Dermis blood vessel endothelial cell (primary cell): Measurements from ENCODE around the gene STAU1. TPM values are rescaled to one million over a fixed set of nuclear protein-coding genes. Genes with fewer than 3 reads are reported as not detected.
"Not testable (repeated sequence)": the region's sequence is repeated elsewhere in the genome, so short reads cannot be mapped to it uniquely, and the experiment has no call there.

ENCODE experiments used
- DNase-seq: peaks from one replicate; pipeline ENCODE4 v3.0.0; 2010
- total RNA-seq: library from RNA; depleted of rRNA; stranded (reverse); fragments of >200 nt; gene quantifications from 2 replicates; pipeline ENCODE4 v1.2.3, GENCODE V29; 2014

The STAU1 gene, protein sequence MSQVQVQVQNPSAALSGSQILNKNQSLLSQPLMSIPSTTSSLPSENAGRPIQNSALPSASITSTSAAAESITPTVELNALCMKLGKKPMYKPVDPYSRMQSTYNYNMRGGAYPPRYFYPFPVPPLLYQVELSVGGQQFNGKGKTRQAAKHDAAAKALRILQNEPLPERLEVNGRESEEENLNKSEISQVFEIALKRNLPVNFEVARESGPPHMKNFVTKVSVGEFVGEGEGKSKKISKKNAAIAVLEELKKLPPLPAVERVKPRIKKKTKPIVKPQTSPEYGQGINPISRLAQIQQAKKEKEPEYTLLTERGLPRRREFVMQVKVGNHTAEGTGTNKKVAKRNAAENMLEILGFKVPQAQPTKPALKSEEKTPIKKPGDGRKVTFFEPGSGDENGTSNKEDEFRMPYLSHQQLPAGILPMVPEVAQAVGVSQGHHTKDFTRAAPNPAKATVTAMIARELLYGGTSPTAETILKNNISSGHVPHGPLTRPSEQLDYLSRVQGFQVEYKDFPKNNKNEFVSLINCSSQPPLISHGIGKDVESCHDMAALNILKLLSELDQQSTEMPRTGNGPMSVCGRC
- 51.1 and 102 TPM in 2 replicates for total RNA-seq

DNA sequence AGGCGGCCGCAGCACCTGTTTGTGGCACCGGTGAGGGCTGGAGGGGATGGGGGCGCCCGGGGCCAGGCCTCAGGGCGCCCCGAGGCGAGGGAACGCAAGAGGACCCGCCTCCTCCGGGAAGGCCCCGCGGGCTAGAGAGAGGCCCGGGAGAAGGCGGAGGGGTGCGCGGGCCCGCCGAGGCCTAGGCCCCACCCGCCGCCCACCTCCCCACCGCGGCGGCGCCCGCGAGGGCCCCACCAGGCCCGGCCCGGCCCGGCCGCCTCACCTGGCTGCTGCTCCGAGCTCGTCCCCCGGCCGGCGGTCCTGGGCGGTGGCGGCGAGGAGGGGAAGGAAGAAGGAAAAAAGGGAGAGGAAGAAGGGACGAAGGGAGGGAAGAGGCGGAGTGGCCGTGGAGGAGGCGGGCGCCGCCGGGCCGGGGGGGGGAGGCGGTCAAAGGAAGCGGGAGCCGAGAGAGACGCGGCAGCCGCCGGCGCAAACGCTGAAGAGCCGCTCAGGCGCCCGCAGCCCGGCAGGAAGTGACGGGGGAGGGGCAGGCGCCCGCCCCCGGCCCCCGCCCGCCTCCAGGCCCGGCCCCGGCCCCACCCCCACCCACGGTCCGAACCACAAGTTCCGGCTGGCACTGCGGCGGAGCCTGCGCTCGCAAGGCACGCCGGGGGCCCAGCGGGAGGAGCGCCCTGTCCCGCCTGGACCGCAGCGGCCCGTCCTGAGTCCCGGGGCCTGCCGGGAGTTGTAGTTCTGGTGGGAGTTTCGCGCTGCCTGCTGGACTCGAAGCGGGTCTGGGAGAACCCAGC, at the start of gene STAU1:
TSS of gene STAU1 (minus strand) at position 484 of the 791 bp plus-strand sequence. CDS start 22,133 bp downstream, outside the sequence.
- DNase-seq = peak; percentile 97

DNA sequence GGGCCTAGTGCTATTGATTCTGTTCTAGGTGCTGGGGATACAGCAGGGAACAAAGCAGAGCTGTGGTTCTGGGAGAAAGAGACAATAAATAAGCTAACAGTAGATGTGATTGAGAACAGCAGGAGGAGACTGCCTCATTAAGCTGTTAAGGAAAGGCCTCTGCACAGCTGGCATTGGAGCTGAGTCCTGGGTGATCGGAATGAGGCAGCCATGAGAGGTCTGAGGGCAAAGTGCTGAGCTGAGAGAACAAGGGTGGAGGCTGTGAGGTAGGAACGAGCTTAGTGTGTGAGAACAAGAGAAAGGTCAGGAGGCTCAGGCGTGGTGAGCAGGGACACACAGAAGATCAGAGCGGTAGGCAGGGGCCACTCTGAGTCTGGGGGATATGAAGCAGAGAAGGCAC, 49.4 kb upstream of the STAU1 start:
- DNase-seq = no peak

DNA sequence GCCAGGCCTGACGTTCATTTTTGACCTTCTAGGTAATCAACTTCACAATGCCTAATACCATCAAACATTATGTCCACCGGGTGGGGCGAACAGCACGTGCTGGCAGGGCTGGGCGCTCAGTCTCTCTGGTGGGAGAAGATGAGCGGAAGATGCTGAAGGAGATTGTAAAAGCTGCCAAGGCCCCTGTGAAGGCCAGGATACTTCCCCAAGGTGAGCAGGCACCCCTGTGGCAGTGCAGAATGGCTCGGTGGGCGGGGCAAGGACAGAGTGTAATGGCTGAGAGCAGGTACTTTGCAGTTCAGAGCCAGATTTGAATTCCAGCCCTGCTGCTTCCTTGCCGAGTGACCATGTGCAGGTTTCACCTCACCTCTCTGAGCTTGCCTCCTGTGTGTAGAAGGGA, 48.2 kb upstream of the STAU1 start:
- DNase-seq = no peak

DNA sequence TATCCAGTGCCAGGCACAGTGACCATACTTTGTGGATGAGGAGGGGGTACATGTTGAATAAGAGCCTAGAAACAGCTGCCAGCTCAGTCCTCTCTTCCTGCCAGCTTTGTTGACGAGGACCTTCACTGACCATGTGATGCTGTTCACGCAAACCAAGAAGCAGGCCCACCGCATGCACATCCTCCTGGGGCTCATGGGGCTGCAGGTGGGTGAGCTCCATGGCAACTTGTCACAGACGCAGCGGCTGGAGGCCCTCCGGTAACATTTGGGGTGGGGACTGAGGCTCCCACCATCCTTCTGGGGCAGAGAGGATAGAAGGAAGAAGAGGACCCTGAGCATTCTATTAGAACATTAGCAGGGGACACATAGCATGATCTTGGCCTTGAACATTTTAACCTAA, 46.7 kb upstream of the STAU1 start:
- DNase-seq = no peak

DNA sequence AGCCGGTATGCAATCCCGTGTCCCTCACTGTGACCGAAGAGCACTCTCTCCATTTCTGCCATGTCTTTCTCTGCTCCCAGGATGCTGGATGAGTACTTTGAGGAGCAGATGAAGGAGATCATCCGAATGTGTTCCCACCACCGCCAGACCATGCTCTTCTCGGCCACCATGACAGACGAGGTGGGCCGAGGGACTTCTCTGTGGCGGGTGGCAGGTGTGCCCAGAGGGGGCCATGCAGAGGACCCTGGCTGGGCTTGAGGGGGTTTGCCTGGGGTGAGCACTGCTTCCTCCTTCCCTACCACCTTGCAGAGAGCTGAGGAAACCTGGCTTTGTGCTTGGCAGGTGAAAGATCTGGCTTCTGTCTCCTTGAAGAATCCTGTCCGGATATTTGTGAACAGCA, 45.1 kb upstream of the STAU1 start:
- DNase-seq = no peak

DNA sequence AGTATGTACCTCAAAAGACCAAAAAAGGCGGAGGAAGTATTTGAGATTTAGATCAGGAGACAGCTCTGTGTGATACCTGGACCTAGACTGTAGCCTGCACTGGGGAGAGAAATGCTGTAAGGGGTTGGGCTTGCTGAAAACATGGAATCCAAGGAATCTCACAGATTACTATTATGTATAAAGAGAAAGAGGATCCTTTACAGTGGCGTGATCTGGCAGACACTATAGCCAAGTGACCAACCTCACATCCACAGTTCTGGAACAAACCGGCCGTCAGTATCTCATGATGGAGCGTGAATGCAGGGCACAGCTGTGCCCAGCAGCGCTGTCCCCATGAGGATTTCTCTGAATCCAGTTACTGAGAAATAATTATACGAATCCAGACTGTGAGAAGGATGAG, 43.3 kb upstream of the STAU1 start:
- DNase-seq = no peak

DNA sequence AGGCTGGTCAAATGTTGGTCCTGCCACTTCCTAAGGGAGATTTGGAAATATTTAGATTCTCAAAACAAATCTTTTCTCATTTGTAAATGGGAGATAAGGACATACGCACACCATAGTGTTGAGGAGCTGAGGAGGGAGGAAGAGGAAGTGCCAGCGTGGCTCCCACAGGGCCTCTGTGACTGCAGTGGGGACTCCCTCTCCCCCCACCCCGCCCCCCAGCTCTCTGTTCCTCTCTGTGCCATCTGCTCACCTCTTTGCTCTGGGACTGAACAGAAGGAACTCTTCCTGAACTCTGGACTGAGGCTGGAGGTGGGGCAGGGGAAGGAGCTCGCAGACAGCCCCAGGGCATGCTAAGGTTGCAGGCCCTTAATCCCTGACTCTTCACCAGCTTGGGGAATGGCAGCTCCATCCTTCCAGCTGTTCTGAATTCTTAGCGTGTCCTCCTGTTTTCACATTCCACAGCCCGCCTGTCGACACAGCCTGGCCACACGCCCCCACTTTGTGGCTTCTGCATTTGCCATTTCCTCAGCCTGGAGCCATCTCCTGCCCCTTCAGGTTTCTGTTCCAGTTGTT, 42.5 kb upstream of the STAU1 start:
- no peak for DNase-seq

DNA sequence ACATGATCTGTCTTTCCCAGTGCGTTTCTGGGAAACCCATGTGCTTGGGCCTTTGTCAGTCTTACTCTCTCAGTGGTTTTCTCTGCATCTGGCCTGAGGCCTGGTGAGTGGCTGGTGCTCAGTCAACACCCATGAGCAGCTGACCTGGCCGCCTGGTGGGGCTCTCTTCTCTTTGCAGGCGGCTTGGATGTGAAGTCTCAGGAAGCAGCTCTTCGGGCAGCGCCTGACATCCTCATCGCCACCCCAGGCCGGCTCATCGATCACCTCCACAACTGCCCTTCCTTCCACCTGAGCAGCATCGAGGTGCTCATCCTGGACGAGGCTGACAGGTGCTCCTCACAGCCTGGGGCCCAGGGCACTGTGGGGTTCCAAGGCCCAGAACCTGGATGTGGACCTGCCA, 41.9 kb upstream of the STAU1 start:
- DNase-seq = no peak

DNA sequence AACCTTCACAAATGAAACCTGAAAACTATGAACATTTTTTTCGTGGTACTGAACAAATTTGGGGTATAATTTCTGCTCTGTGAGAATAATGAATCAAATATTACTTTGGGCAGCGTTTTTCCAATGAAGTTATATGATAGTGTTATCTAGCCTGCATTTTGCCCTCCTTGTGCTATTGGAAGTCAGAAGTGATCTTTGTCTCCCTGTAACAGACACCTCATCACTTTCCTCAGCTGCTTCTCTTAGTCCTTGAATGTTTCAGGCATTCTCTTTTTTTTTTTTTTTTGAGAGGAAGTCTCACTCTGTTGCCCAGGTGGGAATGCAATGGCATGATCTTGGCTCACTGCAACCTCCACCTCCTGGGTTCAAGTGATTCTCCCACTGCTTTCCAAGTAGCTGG, 41.2 kb upstream of the STAU1 start:
- no peak for DNase-seq

DNA sequence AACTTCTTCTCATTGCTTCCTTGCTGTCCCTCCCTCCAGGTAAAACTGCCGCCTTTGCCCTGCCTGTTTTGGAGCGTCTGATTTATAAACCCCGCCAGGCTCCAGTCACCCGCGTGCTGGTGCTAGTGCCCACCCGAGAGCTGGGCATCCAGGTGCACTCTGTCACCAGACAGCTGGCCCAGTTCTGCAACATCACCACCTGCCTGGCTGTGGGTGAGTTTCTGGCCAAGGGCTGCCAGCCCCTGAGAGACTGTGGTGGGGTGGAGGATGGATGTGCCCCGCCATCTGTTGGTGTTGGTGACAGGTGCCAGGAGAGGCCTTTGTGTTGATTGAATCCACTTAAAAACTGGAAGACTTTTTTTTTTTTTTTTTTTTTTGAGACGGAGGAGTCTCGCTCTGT, 40.5 kb upstream of the STAU1 start:
- no peak for DNase-seq

DNA sequence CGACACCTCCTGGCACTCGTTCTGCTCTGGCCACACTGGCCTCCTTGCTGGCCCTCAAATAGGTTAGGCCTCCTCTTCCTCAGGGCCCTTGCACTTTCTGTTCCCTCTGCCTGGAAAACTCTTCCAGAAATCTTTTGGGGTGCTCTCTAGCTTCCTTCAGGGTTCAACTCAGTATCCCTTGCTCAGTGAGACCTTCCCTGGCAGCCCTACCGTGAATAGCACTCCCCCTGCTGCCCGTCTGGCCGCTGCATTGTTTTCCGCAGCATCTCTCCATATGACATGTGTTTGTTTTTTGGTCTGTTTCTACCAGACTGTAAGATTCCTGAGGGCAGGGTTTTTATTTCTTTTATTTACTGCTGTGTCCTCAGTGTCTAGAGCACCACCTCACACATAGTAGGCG, 37.8 kb upstream of the STAU1 start:
- DNase-seq = no peak

DNA sequence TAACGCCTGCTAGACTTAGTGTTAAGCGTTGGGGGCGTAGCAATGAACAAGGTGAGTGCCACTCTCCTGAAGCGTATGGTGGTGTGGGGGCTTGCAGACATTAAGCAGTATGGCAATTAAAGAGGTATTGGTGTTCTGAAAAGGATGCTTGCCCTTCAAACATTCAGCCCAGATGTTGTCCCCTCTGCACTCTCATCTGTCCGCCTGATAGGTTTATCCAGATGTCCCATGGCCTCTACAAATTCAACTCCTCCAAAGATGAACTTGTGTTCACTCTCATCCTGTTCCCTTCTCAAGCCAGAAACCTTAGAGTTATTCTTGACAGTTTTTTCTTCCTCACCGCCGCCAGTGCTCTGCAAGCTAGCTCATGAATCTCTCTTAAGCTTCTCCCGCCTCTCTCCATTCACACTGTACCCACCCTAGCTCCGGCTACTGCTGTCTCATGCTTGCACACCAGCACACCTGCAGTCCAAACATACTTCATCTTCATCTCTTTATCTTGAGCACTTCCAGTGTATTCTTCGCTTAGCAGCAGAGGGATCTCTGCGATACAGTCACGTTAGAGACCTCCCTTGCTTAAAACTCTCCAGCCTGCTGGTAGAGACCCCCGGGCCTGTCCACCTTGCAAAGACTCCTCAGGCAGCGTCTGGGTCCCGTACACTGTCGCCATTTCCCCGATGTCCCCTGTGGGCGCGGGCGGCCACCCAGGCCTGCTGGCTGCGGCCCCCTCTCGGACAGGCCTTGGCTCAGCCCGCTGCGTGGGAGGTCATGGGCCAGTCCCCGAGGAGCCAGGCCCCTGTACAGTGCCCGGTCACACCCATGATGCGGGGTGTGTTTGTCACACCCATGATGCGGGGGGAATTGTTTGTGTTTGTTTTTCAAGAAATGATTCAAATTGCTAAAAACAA, 32.0 kb upstream of the STAU1 start:
- no peak for DNase-seq

DNA sequence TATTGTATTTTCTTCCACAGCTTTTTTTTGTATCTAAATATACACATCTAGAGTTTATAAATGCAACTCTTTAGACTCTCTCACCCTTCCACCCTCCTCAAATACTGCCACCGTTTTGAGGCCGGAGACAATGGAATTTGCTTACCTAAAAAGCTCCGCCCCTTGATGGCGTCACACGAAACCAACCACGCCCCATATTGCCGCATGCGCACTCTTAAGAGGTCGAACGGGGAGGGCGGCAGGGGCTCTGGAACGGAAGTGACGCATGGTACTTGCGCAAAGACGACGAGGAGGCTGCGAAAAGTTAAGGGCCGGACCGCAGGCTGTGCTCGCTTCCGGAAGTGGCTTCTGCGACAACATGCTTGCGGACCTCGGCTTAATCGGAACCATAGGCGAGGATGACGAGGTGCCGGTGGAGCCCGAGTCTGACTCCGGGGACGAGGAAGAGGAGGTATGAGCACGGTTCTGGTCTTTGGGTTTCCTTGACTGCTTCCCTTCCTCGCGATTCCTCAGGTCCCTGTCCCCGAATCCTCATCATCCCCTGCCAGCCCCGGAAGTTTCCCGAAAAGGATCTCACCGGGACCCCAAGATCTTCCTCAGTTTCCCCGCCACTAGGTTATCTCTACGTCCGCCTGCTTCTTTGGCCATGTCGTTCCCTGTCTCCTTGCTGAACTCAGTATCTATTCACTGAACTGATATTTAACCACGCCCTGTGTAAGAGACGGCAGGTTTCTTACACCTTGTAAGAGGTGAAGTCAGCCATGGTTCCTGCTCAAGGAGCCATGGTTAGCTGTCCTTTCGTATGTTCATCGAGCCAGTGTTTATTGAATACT, 31.2 kb upstream of the STAU1 start, which contains the start of gene DDX27:
TSS of gene DDX27 (plus strand) at position 326 of the 833 bp plus-strand sequence. CDS start at position 359, 33 bp downstream.
- DNase-seq = peak; percentile 99

DNA sequence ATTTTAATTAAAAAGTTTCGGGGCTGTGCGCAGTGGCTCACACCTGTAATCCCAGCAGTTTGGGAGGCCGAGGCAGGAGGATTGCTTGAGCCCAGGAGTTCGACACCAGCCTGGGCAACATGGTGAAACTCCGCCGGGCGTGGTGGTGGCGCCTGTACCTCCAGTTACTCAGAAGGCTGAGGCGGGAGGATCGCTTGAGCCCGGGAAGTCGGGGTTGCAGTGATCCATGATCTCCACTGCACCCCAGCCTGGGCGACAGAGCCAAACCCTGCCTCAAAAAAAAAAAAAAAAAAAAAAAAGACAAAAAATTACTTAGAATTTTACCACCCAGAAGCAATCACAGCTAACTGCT, 30.6 kb upstream of the STAU1 start:
- DNase-seq = not testable (repeated sequence)

DNA sequence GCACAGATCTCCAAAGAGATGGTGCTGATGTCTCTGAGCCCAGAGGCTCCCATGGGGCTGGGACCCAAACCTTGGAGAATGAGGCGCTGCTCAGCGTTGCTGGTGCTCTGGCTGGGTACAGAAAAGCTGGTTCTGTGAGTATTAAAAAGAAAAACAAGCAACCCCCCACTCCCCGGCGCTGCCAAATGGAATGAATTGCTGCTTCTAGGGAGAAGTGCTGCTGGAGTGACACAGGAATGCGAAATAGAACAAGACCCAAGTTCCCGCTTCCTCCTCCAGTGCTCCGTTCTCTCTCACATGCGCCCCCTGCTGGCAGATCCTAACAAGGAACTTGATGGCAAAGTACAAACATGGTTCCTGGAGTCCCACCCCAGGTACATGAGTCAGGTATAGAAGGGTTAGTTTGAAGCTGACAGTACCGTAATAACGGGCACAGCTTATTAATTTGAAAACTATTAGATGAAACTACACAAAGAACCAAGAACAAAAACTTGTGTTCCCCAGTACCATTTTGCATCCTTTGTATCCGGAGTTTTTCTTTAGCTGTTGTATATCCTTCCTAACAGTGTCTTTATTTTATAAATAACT, 29.0 kb upstream of the STAU1 start:
- peak; percentile 96 for DNase-seq

DNA sequence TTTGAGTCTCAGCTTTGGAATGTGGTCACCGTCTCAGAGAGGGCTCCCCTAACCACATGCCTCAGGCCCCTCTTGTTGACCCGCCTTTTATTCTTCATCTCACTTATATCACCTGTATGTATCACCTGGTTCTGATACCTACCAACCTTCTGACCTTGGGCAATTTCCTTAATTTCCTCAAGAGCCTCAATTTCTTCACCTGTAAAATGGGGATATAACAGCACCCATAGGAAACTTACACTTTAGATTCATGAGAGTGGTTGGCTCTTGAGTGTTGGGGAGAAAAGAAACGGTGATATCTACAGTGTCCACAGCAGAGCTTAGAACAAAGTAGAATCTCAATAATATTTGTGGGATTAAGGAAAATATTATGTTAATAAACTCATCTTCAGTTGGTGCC, 27.1 kb upstream of the STAU1 start:
- DNase-seq = no peak

DNA sequence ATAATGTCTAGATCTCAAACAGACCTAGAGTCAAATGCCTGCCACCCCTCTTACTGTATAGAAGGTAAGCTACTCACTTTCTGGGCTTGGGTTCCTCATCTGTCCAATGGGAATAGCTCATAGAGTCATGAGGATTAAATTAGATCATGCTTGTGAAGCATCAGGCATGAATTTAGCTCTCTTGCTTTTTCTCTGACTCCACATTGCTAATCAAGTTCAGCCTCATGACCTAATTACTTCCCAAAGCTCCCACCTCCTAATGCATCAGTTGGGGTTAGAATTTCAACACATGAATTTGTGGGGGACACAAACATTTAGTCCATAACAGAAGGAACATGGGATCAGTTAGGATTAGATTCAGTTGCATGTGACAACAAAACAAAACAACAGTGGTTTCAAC, 26.4 kb upstream of the STAU1 start:
- no peak for DNase-seq

DNA sequence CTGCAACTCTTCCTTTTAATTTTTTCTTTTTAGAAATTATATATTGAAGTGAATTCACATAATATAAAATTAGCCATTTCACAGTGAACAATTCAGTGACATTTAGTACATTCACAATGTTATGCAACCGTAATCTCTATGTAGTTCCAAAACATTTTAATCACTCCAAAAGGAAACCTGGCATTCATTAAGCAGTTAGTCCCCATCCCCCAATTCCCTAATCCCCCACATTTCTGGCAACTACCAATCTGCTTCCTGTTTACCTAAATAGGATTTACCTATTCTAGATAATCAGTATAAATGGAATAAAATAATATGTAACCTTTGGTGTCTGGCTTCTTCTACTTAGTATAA, 22.6 kb upstream of the STAU1 start:
- no peak for DNase-seq

DNA sequence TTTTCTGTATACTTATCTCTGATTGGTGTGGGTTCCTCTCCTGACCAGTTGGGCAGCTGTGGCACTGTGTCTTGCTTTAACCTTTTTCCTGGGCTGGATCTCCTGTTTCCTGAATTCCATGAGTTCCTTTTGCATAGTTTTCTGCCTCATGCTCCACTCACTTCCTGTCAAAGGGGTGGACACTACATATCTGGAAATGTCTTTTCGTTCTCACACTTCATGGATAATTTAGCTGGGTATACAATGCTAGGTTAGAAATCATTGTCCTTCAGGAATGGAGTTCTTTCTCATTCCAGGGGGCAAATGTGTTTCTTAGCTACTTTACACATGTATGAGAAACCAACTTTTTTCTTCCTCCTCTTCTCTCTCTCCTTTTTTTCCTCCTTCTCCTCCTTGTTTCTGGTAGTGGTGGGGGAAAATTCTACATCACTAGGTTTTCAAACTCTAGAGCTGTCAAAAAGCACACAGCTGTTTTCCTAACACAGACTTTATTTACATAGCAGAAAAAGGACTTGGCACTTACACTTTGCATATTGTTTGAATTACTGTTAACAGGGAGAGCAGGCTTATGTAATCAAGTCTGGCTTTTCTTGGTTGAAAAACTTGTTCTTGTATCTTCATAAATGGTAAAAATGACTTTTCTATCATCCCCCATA, 22.1 kb upstream of the STAU1 start:
- peak; percentile 16 for DNase-seq

DNA sequence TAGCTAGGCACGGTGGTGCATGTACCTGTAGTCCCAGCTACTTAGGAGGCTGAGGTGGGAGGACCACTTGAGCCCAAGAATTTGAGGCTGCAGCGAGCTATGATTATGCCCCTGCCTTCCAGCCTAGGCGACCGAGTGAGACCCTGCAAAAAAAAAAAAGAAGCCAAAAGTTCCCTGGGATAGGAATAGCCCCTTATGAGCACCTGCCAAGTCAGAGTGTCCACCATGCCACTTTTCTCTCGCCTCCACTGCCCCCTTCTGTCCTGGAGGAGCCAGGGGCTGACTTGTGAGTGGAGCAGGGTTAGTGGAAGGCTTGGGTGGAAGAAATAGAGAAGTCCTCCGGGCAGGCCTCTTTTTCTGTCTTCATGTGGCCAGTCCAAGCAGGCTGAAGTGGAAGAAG, 18.9 kb upstream of the STAU1 start:
- DNase-seq = no peak
